ENCODE results near the gene SPATA1.
A peak's percentile ranks its signal among the peaks of the same experiment; 100 is the strongest.

DNA sequence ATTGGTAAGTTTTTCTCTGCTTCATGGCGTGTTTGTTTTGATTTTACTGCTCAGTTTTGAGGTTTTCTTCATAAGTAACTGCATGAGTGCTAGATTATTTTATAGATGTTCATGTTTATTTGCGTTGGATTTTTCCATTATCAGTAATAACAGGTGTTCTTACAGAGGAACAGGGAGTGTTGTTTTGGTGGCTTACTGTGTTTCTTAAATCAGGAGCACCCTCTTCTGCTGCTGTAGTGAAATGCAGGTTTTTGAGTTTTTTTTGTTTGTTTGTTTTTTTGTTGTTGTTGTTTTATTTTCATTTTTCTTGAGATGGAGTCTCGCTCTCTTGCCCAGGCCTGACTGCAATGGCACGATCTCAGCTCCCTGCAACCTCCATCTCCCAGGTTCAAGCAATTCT lies 35.5 kb downstream of the SPATA1 start:
- TF ChIP-seq, protein P1, sequence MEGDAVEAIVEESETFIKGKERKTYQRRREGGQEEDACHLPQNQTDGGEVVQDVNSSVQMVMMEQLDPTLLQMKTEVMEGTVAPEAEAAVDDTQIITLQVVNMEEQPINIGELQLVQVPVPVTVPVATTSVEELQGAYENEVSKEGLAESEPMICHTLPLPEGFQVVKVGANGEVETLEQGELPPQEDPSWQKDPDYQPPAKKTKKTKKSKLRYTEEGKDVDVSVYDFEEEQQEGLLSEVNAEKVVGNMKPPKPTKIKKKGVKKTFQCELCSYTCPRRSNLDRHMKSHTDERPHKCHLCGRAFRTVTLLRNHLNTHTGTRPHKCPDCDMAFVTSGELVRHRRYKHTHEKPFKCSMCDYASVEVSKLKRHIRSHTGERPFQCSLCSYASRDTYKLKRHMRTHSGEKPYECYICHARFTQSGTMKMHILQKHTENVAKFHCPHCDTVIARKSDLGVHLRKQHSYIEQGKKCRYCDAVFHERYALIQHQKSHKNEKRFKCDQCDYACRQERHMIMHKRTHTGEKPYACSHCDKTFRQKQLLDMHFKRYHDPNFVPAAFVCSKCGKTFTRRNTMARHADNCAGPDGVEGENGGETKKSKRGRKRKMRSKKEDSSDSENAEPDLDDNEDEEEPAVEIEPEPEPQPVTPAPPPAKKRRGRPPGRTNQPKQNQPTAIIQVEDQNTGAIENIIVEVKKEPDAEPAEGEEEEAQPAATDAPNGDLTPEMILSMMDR (conservative IDR thresholded peaks at IDR 0.05; ENCODE audit: low read length), result peak; percentile 68
- TF ChIP-seq EZH2phosphoT487 (IDR thresholded peaks at IDR 0.05; ENCODE audit: borderline replicate concordance, low read depth, low read length), result no peak

All from OCI-LY7 (cell line).